WI38 (cell line): Measurements from ENCODE around the gene CEACAM7.

ENCODE experiments used
- H3K4me3 ChIP-seq: 2 replicates; pipeline ENCODE4 v1.5.1; 2011; ENCODE audit warnings: low read depth, mild to moderate bottlenecking, control low read depth, low read length
- TF ChIP-seq, protein P1 (sequence below): IDR thresholded peaks from 2 replicates; pipeline ENCODE4 v1.5.1; 2012; ENCODE audit warnings: low read depth, mild to moderate bottlenecking, control low read depth, low read length

CEACAM7 gene

DNA sequence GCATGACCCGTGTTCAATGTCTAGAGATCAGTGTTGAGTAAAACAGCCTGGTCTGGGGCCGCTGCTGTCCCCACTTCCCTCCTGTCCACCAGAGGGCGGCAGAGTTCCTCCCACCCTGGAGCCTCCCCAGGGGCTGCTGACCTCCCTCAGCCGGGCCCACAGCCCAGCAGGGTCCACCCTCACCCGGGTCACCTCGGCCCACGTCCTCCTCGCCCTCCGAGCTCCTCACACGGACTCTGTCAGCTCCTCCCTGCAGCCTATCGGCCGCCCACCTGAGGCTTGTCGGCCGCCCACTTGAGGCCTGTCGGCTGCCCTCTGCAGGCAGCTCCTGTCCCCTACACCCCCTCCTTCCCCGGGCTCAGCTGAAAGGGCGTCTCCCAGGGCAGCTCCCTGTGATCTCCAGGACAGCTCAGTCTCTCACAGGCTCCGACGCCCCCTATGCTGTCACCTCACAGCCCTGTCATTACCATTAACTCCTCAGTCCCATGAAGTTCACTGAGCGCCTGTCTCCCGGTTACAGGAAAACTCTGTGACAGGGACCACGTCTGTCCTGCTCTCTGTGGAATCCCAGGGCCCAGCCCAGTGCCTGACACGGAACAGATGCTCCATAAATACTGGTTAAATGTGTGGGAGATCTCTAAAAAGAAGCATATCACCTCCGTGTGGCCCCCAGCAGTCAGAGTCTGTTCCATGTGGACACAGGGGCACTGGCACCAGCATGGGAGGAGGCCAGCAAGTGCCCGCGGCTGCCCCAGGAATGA is 18.9 kb upstream of the CEACAM7 start:
- TF ChIP-seq, protein P1, sequence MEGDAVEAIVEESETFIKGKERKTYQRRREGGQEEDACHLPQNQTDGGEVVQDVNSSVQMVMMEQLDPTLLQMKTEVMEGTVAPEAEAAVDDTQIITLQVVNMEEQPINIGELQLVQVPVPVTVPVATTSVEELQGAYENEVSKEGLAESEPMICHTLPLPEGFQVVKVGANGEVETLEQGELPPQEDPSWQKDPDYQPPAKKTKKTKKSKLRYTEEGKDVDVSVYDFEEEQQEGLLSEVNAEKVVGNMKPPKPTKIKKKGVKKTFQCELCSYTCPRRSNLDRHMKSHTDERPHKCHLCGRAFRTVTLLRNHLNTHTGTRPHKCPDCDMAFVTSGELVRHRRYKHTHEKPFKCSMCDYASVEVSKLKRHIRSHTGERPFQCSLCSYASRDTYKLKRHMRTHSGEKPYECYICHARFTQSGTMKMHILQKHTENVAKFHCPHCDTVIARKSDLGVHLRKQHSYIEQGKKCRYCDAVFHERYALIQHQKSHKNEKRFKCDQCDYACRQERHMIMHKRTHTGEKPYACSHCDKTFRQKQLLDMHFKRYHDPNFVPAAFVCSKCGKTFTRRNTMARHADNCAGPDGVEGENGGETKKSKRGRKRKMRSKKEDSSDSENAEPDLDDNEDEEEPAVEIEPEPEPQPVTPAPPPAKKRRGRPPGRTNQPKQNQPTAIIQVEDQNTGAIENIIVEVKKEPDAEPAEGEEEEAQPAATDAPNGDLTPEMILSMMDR, result peak; percentile 54
- H3K4me3 ChIP-seq, result no peak overlapping the region

DNA sequence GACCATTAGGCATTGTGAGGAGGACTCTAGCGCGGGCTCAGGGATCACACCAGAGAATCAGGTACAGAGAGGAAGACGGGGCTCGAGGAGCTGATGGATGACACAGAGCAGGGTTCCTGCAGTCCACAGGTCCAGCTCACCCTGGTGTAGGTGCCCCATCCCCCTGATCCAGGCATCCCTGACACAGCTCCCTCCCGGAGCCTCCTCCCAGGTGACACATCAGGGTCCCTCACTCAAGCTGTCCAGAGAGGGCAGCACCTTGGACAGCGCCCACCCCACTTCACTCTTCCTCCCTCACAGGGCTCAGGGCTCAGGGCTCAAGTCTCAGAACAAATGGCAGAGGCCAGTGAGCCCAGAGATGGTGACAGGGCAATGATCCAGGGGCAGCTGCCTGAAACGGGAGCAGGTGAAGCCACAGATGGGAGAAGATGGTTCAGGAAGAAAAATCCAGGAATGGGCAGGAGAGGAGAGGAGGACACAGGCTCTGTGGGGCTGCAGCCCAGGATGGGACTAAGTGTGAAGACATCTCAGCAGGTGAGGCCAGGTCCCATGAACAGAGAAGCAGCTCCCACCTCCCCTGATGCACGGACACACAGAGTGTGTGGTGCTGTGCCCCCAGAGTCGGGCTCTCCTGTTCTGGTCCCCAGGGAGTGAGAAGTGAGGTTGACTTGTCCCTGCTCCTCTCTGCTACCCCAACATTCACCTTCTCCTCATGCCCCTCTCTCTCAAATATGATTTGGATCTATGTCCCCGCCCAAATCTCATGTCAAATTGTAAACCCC is 17.5 kb upstream of the CEACAM7 start:
- H3K4me3 ChIP-seq, result no peak overlapping the region

DNA sequence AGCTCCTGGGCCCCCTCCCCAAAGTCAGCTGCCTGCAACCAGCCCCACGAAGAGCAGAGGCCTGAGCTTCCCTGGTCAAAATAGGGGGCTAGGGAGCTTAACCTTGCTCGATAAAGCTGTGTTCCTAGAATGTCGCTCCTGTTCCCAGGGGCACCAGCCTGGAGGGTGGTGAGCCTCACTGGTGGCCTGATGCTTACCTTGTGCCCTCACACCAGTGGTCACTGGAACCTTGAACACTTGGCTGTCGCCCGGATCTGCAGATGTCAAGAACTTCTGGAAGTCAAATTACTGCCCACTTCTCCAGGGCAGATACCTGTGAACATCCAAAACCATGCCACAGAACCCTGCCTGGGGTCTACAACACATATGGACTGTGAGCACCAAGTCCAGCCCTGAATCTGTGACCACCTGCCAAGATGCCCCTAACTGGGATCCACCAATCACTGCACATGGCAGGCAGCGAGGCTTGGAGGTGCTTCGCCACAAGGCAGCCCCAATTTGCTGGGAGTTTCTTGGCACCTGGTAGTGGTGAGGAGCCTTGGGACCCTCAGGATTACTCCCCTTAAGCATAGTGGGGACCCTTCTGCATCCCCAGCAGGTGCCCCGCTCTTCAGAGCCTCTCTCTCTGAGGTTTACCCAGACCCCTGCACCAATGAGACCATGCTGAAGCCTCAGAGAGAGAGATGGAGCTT is 15.7 kb upstream of the CEACAM7 start:
- TF ChIP-seq, protein P1, result no peak
- H3K4me3 ChIP-seq, result no peak overlapping the region

More for the DNA sequence above, 17.5 kb upstream of the CEACAM7 start:
- TF ChIP-seq, protein P1, result no peak

DNA sequence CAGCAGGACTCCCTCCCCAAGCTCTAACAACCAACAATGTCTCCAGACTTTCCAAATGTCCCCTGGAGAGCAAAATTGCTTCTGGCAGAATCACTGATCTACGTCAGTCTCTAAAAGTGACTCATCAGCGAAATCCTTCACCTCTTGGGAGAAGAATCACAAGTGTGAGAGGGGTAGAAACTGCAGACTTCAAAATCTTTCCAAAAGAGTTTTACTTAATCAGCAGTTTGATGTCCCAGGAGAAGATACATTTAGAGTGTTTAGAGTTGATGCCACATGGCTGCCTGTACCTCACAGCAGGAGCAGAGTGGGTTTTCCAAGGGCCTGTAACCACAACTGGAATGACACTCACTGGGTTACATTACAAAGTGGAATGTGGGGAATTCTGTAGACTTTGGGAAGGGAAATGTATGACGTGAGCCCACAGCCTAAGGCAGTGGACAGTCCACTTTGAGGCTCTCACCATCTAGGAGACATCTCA is 14.1 kb upstream of the CEACAM7 start:
- TF ChIP-seq, protein P1, result no peak

DNA sequence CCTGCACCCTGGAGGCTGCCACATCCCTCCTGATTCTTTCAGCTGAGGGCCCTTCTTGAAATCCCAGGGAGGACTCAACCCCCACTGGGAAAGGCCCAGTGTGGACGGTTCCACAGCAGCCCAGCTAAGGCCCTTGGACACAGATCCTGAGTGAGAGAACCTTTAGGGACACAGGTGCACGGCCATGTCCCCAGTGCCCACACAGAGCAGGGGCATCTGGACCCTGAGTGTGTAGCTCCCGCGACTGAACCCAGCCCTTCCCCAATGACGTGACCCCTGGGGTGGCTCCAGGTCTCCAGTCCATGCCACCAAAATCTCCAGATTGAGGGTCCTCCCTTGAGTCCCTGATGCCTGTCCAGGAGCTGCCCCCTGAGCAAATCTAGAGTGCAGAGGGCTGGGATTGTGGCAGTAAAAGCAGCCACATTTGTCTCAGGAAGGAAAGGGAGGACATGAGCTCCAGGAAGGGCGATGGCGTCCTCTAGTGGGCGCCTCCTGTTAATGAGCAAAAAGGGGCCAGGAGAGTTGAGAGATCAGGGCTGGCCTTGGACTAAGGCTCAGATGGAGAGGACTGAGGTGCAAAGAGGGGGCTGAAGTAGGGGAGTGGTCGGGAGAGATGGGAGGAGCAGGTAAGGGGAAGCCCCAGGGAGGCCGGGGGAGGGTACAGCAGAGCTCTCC is 13.5 kb upstream of the CEACAM7 start:
- no peak overlapping the region for H3K4me3 ChIP-seq
- TF ChIP-seq, protein P1, result no peak

More for the DNA sequence above, 14.1 kb upstream of the CEACAM7 start:
- no peak overlapping the region for H3K4me3 ChIP-seq

DNA sequence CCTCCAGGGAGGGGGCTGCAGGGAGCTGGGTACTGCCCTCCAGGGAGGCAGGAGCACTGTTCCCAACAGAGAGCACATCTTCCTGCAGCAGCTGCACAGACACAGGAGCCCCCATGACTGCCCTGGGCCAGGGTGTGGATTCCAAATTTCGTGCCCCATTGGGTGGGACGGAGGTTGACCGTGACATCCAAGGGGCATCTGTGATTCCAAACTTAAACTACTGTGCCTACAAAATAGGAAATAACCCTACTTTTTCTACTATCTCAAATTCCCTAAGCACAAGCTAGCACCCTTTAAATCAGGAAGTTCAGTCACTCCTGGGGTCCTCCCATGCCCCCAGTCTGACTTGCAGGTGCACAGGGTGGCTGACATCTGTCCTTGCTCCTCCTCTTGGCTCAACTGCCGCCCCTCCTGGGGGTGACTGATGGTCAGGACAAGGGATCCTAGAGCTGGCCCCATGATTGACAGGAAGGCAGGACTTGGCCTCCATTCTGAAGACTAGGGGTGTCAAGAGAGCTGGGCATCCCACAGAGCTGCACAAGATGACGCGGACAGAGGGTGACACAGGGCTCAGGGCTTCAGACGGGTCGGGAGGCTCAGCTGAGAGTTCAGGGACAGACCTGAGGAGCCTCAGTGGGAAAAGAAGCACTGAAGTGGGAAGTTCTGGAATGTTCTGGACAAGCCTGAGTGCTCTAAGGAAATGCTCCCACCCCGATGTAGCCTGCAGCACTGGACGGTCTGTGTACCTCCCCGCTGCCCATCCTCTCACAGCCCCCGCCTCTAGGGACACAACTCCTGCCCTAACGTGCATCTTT is 12.5 kb upstream of the CEACAM7 start:
- TF ChIP-seq, protein P1, result no peak

More for the DNA sequence above, 12.5 kb upstream of the CEACAM7 start:
- H3K4me3 ChIP-seq, result no peak overlapping the region
